GM19468 (cell line): Measurements from ENCODE around the gene SETD5.

ENCODE experiments used
- ATAC-seq: cut with Tn5 transposase; IDR thresholded peaks from one replicate; pipeline ENCODE4 v1.9.1; 2021; ENCODE audit warnings: mild to moderate bottlenecking, moderate library complexity, moderate number of reproducible peaks; ENCODE audit not compliant: unreplicated experiment; ENCODE audit errors: extremely low read depth

The SETD5 gene

DNA sequence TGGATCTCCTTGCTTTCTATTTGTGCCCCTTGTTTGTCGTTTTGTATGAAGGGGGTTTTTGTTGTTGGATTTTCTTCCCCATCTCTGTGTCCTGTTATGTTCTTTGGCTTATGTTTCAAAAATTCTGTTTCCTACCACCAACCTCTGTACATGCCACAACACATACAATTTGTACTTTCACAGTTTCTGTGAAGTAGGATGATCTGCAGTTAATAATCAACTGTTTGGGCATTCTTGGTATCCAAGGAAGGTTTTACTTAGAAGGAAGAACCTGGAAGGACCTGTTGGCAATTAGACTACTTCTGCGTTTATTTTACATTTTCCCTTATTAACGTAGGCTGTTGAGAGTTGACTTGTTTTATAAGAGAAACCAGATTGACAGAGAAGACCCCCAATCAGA, 8.3 kb downstream of the SETD5 start:
- no peak for ATAC-seq

DNA sequence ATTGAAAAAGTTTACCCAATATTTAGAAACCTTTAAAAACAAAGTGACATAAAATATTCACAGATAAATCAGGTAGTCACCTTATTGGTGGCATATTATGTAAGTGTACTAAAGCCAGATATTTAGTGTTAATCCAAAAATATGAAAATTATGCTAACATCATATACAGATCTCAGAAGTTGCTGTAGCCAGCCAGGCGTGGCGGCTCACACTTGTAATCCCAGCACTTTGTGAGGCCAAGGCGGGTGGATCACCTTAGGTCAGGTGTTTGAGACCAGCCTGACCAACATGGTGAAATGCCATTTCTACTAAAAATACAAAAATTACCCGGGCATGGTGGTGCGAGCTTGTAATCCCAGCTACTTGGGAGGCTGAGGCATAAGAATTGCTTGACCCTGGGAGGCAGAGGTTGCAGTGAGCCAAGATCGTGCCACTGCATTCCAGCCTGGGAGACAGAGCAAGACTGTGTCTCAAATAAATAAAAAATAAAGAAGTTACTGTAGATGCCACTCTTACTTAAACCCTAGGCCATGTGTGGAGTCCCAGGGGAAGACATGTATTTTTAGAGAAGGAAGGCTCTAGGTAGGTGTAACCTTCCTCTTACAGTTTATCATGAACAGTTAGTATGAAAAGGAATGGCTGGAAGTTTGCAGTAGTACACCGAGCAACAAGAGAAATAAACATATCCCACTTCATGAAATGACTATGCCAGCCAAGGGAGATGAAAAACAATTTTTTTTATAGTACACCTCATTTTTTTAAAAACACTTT, 9.6 kb downstream of the SETD5 start:
- no peak for ATAC-seq

- no peak for ATAC-seq
These were observed 10.6 kb downstream of the SETD5 start for GRCh38 chr3:9408061-9408460.

GRCh38 chr3:9408546-9408945, 11.1 kb downstream of the SETD5 start:
- no peak for ATAC-seq

DNA sequence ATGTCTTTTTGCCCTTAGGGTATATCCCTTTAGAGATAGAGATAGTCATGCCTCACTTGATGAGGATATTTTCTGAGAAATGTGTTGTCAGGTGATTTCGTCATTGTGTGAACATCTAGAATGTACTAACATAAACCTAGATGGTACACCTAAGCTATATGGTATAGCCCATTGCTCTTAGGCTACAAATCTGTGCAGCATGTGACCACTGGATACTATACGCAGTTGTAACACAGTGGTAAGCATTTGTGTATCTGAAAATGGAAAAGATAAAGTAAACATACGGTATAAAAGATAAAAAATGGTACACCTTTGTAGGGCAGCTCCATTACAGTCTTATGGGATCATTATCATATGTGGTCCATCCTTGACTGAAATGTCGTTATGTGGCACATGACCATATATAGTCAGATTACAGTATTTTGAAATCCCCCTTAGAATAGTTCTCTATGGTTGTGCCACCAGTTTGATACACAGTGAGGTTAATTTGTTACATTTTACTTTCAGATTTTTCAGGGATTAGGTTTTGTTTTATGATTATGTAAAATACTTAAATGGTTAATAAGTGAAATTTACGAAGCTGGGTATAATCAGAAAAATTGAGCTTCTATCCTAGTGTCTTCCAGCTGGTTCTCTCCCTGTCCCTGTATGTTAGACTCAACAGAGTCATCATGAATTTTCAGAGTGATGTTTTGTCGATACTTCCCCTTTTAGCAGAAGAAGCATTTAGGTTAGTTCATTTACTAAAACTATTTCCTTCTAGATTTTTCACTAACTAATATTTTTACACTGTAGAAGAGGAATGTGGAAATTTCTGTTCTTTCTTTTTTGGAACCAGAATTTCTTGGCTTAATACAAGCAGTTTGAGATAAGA, 12.8 kb downstream of the SETD5 start:
- no peak for ATAC-seq

GRCh38 chr3:9411302-9411701, 13.9 kb downstream of the SETD5 start:
- ATAC-seq = no peak

- ATAC-seq = no peak
These were observed 14.9 kb downstream of the SETD5 start for GRCh38 chr3:9412293-9412692.

DNA sequence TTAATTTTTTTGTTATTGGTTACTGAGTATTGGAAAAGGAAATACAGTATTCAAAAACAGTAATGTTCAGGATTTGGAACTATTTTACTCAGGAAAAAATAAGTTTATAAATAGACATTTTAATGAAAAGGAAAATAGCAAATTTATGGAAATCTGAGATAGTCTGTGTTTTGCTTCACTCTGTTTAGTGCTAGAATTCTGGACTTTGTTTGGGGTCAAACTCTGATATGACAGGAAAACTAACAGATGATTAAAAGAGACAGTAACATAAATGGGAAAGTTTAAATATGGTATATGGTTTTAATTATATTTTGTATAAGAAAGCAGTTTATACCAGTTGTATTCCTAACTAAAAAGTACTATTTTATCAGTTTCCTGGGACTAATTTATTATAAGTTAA, 17.4 kb downstream of the SETD5 start:
- ATAC-seq = no peak

- ATAC-seq = no peak
These were observed 18.2 kb downstream of the SETD5 start for GRCh38 chr3:9415485-9416138.

- no peak for ATAC-seq
These were observed 18.8 kb downstream of the SETD5 start for GRCh38 chr3:9416139-9416780.

DNA sequence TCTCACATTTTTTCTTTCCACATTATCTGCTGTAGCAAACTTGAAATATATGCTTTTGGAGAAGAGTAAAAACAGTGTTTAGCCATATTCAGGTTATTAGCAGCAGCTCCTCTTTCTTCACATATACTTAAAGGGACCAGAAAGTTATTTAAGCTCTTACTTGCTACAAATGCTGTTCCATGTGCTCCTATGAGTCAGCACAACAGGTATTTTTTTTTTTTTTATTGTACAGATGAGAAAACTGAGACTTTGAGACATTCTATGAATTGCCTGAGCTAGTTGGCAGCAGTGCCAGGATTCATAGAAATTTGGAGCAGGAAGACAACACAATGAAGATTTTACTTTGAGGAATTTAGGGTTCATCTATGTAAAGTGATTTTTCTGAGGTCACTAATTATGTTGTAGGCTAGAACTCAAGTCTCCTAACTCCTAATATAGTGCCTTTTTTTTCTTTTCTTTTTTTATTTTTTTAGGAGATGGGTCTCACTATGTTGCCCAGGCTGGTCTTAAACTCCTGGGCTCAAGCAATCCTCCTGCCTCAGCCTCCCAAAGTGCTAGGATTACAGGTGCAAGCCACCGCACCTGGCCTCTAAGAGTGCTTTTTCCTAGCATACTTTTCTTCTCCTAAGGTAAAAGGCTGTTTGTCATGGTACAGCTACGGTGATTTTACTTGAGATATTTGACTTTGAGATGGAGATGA, 23.6 kb downstream of the SETD5 start:
- ATAC-seq = no peak

GRCh38 chr3:9422712-9423424, 25.5 kb downstream of the SETD5 start:
- ATAC-seq = no peak

GRCh38 chr3:9428411-9428810, 31.0 kb downstream of the SETD5 start:
- no peak for ATAC-seq

DNA sequence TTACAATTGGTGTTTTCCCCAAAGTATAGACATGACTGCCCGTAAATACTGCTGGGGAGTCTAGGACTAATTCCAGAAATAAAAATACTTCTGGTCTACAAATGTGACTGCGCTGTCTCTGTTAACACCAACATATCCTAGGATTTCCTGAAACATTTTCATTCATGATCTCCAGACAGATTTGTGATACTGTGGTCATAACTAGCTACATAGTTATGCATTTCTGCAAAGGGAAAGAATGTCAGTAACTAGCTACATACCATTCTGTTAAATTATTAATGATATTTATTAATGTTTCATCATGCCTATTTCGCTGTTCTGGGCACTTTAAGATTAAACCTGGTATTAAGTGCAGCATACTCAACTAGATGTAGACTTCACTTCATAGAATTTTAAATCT, 33.3 kb downstream of the SETD5 start:
- no peak for ATAC-seq

DNA sequence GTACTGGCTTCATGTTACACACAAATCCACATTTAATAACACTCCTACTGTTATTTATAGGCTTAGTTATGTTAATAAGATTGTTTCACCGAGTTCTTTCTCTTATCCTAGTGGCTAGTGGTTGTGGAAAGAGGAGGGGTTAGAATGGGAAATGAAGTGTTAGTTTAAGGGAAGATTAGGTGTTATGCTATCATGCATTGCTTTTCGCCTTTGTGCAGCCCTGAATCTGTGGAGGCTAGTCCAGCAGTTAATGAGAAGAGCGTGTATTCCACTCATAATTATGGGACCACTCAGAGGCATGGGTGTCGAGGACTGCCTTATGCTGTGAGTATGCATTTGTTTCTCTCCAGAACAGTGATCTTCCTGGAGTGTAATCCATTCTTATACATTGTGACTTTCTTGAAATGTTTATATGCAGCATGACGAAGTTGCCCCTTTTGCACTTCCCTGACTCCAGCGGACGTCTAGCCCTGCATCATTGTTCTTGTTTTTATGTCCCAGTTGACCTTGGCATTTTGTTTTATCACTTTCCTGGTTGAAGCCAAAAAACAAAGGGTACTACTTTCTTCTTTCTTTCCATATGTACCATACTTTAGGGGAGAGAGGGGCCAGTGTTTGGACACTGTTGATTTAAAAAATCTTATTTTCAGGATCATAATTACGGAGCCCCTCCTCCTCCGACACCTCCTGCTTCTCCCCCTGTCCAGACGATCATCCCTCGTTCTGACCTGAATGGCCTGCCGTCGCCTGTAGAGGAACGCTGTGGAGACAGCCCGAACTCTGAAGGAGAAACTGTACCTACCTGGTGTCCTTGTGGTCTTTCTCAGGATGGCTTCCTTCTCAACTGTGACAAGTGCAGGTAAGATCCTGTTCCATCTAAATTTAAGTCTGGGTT, 36.5 kb downstream of the SETD5 start:
- no peak for ATAC-seq

DNA sequence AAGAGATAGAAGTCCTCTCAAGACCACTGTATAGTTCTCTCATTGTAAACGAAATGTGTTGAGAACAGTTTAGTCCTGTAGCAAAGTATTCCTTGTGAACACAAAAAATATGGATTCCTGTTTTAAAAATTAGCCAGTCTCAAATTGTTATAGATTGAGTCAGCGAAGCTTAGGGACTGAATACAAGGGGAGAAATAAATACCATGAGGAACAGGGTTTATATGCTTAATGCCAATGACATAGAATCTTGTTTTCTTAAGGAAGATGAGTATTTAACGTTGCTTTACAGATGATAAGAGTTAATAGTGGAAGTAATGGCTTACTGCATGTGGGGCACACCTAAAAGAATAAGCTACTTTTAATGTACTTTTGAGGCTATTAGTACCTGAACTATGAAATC, 37.9 kb downstream of the SETD5 start:
- ATAC-seq = no peak

DNA sequence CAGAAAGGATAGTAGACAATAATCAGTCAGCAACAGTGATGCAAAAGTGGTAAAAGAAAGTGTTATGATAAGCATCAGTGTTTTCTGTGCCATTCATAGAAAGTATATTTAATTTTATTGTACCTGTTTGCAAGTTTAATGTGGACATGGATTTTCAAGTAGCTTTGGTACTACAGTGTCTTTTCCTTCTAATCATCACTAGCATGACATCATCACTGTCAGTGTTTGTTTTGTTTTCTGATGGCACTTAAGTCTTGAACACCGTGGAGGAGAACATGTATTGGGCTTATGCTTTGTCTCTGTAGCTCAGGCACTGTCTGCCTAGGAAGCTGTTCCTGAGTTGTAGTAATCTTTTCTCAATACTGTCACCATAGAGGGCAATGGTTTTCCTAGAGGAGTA, 41.9 kb downstream of the SETD5 start:
- ATAC-seq = no peak

GRCh38 chr3:9441501-9442221, 44.2 kb downstream of the SETD5 start:
- no peak for ATAC-seq
